HG02870 (cell line): ENCODE results near the gene SLC25A6.
A peak's percentile ranks its signal among the peaks of the same experiment; 100 is the strongest.
"Not testable (repeated sequence)": the region's sequence is repeated elsewhere in the genome, so short reads cannot be mapped to it uniquely, and the experiment has no call there.

Experiments
- ATAC-seq: cut with Tn5 transposase; IDR thresholded peaks from one replicate; pipeline ENCODE4 v1.9.1; 2021; ENCODE audit warnings: mild to moderate bottlenecking, moderate library complexity; ENCODE audit not compliant: unreplicated experiment

SLC25A6 gene

GRCh38 chrX:1391707-1392375 is at the start of gene SLC25A6:
TSS of gene SLC25A6 (minus strand) at chrX:1392113. CDS start at chrX:1392009, 104 bp downstream.
- peak; percentile 93 for ATAC-seq

- no peak for ATAC-seq
Measured at GRCh38 chrX:1440506-1440905, 48.6 kb upstream of the SLC25A6 start.

DNA sequence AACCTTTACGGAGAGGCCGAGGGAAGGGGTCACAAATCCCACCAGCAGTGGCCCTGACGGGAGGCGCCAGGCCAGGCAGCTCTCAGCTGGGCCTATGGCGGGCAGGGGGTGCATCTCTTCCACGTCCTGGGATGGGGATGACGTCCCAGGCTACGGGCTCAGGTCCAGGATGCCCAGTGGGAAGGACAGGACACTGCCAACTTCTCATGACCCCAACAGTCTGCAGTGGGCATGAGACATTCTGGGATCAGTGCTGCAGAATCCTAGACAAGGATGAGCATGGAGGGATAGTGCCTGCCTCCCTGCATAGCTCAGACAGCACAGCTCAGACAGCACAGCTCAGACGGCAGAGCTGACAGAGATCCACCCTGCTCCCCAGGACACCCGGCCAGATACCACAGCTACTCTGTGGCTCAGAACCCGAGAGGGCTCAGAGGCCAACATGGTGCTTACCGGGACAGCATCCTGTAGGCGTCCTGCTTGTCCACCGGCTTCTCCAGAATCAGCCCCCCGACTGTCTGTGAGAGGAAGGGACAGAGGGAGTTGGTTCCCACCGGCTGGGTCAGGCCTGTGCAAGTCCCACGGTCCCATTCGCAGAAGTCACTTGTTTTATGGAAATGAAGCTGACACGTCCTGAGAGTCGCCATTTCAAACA is 43.5 kb upstream of the SLC25A6 start:
- ATAC-seq, result no peak

GRCh38 chrX:1434871-1435240 is 42.9 kb upstream of the SLC25A6 start:
- ATAC-seq, result no peak

- no peak for ATAC-seq
Measured at GRCh38 chrX:1433646-1434357, 41.9 kb upstream of the SLC25A6 start.

DNA sequence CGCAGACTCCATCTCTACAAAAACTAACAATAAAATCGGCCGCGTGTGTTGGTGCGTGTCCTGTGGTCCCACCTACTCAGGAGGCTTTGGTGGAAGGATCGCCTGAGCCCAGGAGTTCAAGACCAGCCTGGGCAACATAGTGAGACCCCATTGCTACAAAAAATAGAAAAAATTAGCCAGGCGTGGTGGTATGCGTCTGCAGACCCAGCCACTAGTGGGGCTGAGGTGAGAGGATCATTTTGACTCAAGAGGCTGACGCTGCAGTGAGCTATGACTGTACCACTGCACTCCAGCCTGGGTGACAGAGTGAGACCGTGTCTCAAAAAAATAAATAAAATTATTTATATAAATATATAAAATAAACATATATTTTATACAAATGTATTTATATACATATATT is 38.5 kb upstream of the SLC25A6 start:
- ATAC-seq, result no peak

DNA sequence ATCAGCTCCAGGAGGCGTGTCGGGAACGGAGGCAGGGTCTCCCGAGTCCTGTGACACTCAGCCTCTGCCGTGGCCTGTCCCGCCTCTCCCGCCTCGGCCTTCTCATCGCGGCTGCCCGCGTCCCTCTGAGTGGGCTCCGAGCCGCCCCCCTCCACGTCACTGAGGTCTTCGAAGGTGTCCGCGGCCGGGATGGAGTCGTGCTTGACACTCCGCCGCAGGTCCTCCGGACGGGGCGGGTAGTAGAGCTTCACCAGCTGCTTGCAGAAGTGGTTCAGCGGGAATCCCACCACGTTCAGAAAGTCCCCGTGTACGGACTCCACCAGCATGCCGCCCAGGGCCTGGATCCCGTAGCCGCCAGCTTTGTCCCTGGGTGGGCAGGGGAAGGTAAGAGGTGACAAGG is 35.8 kb upstream of the SLC25A6 start:
- no peak for ATAC-seq

DNA sequence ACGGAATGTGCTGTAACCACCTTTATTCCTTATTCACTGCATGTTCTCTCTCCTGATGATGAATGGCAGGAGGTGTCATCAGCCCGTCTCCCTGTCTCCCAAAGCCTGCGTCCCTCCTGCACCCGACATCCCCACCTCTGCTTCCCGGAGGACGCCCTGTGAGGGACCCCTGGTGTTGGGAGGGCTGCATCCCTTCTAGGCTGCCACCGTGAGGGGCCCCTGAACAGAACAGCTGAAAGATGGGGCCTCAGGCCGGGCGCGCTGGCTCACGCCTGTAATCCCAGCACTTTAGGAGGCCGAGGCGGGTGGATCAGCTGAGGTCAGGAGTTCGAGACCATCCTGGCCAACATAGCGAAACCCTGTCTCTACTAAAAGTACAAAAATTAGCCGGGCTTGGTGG is 34.4 kb upstream of the SLC25A6 start:
- ATAC-seq, result not testable (repeated sequence)

- ATAC-seq, result no peak
Measured at GRCh38 chrX:1425381-1425780, 33.5 kb upstream of the SLC25A6 start.

GRCh38 chrX:1424147-1424851 is 32.4 kb upstream of the SLC25A6 start:
- ATAC-seq, result no peak

DNA sequence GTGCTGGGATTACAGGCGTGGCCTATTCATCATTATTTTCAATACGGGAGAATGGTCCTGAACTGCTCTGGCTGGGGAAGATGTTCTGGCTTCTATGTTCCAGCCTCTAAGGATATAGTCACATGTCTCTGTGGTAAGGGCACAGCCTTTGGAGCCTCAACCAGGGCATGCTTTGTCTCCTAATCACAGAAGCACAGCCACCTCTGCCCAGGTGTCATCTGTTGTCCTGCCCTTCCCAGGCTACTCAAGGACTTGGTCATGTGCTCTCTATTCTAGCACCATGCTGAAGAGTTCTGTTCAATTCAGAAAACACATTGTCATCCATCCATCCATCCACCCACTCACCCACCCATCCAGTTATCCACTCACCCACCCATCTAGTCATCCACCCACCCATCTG is 31.3 kb upstream of the SLC25A6 start:
- no peak for ATAC-seq

- no peak for ATAC-seq
Measured at GRCh38 chrX:1422135-1422465, 30.2 kb upstream of the SLC25A6 start.

DNA sequence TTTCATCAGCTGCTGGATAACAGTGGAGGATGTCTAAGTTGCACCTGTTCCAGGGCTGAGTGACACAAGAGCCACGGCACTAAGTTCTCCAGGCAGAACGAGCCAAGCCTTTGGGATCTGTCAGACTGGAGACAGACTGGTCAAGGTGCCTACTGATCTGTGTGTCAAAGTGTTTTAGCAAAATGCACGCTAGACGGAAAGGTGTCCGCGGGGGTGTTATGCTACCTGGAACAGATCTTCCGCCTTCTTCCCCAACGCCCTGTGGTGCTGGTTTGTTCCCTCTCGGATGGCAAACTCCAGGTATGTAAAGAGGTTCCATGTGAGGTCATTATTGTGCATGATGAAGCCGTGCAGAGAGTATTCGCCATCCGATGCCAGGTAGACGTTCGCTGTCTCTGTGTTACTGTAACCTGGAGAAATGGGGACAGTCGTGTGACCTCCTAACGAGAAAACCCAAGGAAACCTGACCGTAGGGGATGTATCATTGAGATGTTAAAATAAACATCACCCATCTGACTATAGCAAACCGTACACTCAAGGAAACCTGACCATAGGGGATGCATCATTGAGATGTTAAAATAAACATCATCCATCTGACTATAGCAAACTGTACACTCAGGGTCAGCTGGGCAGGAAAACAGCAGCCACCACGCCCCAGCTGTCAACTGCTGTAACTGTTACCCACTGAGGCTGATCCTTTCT is 29.7 kb upstream of the SLC25A6 start:
- no peak for ATAC-seq

DNA sequence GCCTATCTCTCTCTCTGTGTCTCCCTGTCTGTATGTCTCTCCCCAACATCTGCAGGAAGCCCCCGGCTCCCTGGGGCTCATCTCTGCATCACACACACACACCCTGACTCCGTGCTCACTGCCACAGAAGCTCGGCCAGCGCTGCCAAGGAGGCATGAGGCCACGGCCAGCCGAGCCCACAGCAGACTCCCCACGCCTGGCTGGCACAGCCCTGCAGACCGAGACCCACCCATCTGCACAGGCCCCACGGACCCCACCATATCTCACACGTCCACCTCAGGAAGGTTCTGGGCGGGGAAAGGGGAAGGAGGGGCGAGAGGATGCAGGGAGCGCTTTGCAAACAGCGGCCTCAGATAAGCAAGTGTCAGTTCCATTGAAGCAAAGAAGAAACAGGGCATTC is 28.5 kb upstream of the SLC25A6 start:
- ATAC-seq, result no peak

- no peak for ATAC-seq
Measured at GRCh38 chrX:1419545-1420355, 27.8 kb upstream of the SLC25A6 start.

DNA sequence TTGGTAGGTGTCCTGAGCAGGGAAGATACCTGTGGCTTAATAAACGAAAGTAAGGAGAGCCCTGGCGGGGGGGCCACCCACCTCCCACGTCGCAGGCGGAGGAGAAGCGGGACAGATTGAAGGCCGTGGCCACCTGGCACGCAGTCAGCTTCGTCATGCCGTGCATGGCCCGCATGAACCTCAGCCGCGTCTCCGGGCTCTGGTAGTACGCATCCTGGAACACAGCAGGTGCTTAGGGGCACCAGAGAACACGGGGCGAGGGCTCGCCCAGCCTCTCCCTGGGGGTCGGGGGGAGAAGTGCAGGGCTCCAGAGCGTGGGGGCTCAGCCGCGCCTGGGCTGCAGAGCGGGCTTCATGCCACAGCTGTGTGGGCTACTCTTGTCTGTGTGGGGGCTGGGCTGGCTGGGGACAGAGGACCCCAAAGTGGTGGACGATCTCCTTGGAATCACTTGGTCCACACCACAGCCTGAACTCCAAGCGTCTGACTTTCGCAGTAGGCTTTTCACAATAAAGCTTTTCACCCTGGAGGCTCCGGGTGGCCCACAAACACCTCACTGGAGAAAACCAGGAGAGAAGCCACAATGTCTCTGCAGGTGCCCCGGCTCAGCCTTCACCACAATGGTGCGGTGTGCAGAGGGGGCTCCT is 27.1 kb upstream of the SLC25A6 start:
- no peak for ATAC-seq

GRCh38 chrX:1417921-1418771 is 26.2 kb upstream of the SLC25A6 start:
- no peak for ATAC-seq

GRCh38 chrX:1416965-1417760 is 25.2 kb upstream of the SLC25A6 start:
- no peak for ATAC-seq
